Astrocyte of the cerebellum (primary cell): ENCODE data around the gene SLC6A7.

ENCODE experiments used
- DNase-seq: peaks from one replicate; pipeline ENCODE4 v3.0.0-alpha.2; 2011; ENCODE audit warnings: low read depth
- H3K4me3 ChIP-seq: 2 replicates; pipeline ENCODE4 v1.5.1; 2011; ENCODE audit warnings: mild to moderate bottlenecking, low read depth, low read length, moderate library complexity
- CTCF ChIP-seq: IDR thresholded peaks from 2 replicates; pipeline ENCODE4 v1.5.1; 2012; ENCODE audit warnings: low read length, low read depth, moderate library complexity, mild to moderate bottlenecking; ENCODE audit errors: missing control alignments
- in situ Hi-C: cut with HindIII; loops from 2 replicates; pipeline ENCODE4 v1.10.0; 2017; ENCODE audit warnings: low sequenced_read_pairs

The SLC6A7 gene

GRCh38 chr5:150155258-150156026 is 34.4 kb upstream of the SLC6A7 start, which contains the start of gene PDGFRB:
PDGFRB (minus strand) TSS chr5:150155845; CDS start chr5:150137047, 18,798 bp downstream.
- TF ChIP-seq CTCF, result peak; percentile 3
- peak; percentile 78 for DNase-seq
- peak within 1 kb of the TSS; percentile 65 for H3K4me3 ChIP-seq
- in situ Hi-C loops, result no loop called here

GRCh38 chr5:150156027-150156368 is 33.9 kb upstream of the SLC6A7 start:
- in situ Hi-C loops, result no loop called here
- H3K4me3 ChIP-seq, result peak overlapping the region; percentile 65
- DNase-seq, result no peak
- no peak for TF ChIP-seq CTCF

- in situ Hi-C loops, result no loop called here
- DNase-seq, result no peak
- no peak for TF ChIP-seq CTCF
- H3K4me3 ChIP-seq, result no peak overlapping the region
These were observed 33.3 kb upstream of the SLC6A7 start for GRCh38 chr5:150156540-150156939.

GRCh38 chr5:150157168-150157567 is 32.7 kb upstream of the SLC6A7 start:
- H3K4me3 ChIP-seq, result no peak overlapping the region

GRCh38 chr5:150158170-150158949 is 31.5 kb upstream of the SLC6A7 start:
- TF ChIP-seq CTCF, result no peak
- DNase-seq, result no peak
- in situ Hi-C loops, result no loop called here
- H3K4me3 ChIP-seq, result no peak overlapping the region

More at GRCh38 chr5:150157168-150157567, 32.7 kb upstream of the SLC6A7 start:
- TF ChIP-seq CTCF, result no peak
- no peak for DNase-seq
- in situ Hi-C loops, result no loop called here

GRCh38 chr5:150159031-150159430 is 30.8 kb upstream of the SLC6A7 start:
- in situ Hi-C loops, result no loop called here
- H3K4me3 ChIP-seq, result no peak overlapping the region
- TF ChIP-seq CTCF, result no peak
- no peak for DNase-seq
